ENCODE results near the gene SNAP23. TPM values are rescaled to one million over a fixed set of nuclear protein-coding genes. Genes with fewer than 3 reads are reported as not detected.

The SNAP23 gene
- total and polyA plus RNA-seq, 2 experiments from 2014 or later = 58.8 to 88.1 TPM

- TF ChIP-seq ZNF462 (CRISPR knock-in tag; IDR thresholded peaks at IDR 0.05) = no peak
- TF ChIP-seq NANOG (IDR thresholded peaks at IDR 0.05; ENCODE audit: borderline replicate concordance) = no peak
- TF ChIP-seq CREB1 (CRISPR knock-in tag; IDR thresholded peaks at IDR 0.05; ENCODE audit: low read depth) = no peak
- TF ChIP-seq ZNF331 (CRISPR knock-in tag; IDR thresholded peaks at IDR 0.05; ENCODE audit: low read depth) = no peak
- no peak for TF ChIP-seq EZH2 (IDR thresholded peaks at IDR 0.05; ENCODE audit: low read depth, unreplicated experiment)
- no peak for TF ChIP-seq REST (IDR thresholded peaks at IDR 0.05; ENCODE audit: unreplicated experiment)
- no peak for TF ChIP-seq CTCF (conservative IDR thresholded peaks at IDR 0.05; ENCODE audit: low read depth in 2 of 2)
Measured at GRCh38 chr15:42498212-42499068, 3.0 kb downstream of the SNAP23 start (continued).

Data from GM23338 (cell line).